GM18873 (cell line): Measurements from ENCODE around the gene DTNB.

Experiments
- ATAC-seq: cut with Tn5 transposase; IDR thresholded peaks from one replicate; pipeline ENCODE4 v1.9.1; 2021; ENCODE audit warnings: mild to moderate bottlenecking, moderate library complexity, moderate number of reproducible peaks; ENCODE audit not compliant: unreplicated experiment, low FRiP score

The DTNB gene

GRCh38 chr2:25512707-25513106 lies 160.7 kb downstream of the DTNB start:
- ATAC-seq: no peak

GRCh38 chr2:25506226-25506625 lies 167.2 kb downstream of the DTNB start:
- no peak for ATAC-seq

- no peak for ATAC-seq
These were observed 167.8 kb downstream of the DTNB start for GRCh38 chr2:25505622-25506021.

GRCh38 chr2:25505182-25505581 lies 168.2 kb downstream of the DTNB start:
- ATAC-seq: no peak

GRCh38 chr2:25504266-25504665 lies 169.1 kb downstream of the DTNB start:
- ATAC-seq: no peak

- ATAC-seq: no peak
These were observed 174.2 kb downstream of the DTNB start for GRCh38 chr2:25499157-25499556.

GRCh38 chr2:25497918-25498407 lies 175.4 kb downstream of the DTNB start:
- ATAC-seq: no peak

GRCh38 chr2:25497229-25497917 lies 176.0 kb downstream of the DTNB start:
- no peak for ATAC-seq

- ATAC-seq: no peak
These were observed 178.8 kb downstream of the DTNB start for GRCh38 chr2:25494616-25495015.

GRCh38 chr2:25493207-25493606 lies 180.2 kb downstream of the DTNB start:
- no peak for ATAC-seq

- no peak for ATAC-seq
These were observed 180.7 kb downstream of the DTNB start for GRCh38 chr2:25492726-25493125.

- ATAC-seq: no peak
These were observed 181.3 kb downstream of the DTNB start for GRCh38 chr2:25491966-25492532.

- ATAC-seq: no peak
These were observed 182.2 kb downstream of the DTNB start for GRCh38 chr2:25491003-25491696.

GRCh38 chr2:25490217-25490616 lies 183.2 kb downstream of the DTNB start:
- no peak for ATAC-seq

- no peak for ATAC-seq
These were observed 183.7 kb downstream of the DTNB start for GRCh38 chr2:25489631-25490030.

- peak; percentile 68 for ATAC-seq
These were observed 189.6 kb downstream of the DTNB start for GRCh38 chr2:25483607-25484266.

GRCh38 chr2:25482341-25482740 lies 191.0 kb downstream of the DTNB start:
- ATAC-seq: no peak

- no peak for ATAC-seq
These were observed 191.7 kb downstream of the DTNB start for GRCh38 chr2:25481381-25482300.

- ATAC-seq: no peak
These were observed 192.8 kb downstream of the DTNB start for GRCh38 chr2:25480561-25480960.

- no peak for ATAC-seq
These were observed 193.6 kb downstream of the DTNB start for GRCh38 chr2:25479761-25480160.
